Putamen (tissue), 1 donor: ENCODE data around the gene PFKM.

Experiments used
- DNase-seq: peaks from one replicate; pipeline ENCODE4 v3.0.0-alpha.2; 2016; ENCODE audit warnings: low spot score

Gene PFKM

DNA sequence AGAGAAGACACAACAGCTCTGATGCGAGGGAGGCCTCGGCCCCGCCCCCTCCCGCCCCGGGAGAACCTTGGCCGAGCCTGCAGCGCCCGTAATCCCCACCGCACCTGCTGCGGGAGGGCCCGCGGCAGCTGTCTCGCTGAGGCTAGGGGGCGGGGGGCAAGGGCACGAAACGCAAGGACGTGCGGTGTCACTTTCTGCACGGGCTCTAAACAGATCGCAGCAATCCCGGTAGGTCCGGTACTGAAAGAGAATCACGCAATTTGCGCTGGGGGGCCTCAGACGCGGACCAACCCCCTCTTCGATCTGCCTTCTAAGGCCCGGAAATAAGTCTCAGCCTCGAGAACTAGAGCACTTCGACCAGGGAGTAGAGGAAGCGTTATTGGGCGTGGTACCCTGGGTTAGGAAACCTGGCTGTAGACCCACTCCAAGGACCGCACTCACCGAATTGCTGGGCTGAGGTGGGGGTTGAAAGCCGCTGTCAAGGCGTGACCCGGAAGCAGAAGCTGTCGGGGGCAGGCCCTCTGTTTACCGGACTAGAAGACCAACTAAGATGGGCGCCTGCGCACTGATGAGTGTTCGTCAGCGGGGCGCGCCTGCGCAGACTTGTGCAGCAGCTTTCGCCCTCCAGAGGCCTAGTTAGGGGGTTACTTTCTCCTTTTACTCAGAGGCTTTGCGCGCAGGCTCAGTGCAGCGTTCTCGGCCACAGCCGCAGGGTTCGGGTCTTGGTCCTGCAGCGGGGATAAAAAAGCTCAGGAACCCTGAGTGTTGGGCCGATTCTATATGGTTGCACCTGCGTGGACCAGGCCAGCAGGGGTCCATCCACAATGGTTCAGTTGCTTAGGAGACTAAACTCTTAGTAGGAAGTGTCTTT, 38.1 kb downstream of the PFKM start, which contains the start of gene ASB8:
ASB8 (minus strand) TSS at position 498 of the 871 bp plus-strand sequence. CDS start 4,019 bp downstream, outside the sequence.
- peak; percentile 98 for DNase-seq

DNA sequence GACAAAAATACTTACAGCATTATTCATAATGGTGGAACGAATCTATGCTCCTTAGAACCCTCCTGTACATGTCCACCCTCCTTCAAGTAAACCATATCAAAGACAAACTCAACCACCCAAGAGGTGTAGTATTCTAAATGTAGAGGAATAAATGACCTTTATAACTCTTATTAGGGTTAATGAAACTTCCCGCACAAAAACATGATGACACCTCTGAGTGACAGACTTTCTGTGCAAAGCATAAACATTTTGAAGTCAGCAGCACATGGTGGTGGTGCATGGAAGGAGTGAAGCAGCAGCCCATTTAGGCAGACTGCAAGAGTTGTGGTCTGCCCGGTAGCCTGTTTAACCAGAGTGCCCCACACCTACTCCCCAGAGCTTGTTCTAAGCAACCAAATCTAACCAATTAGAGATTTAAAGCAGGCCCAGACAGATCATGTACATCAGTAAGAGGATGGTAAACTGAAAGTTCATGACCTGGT, 38.8 kb downstream of the PFKM start:
- DNase-seq, result no peak

- DNase-seq, result no peak
Measured at GRCh38 chr12:48160046-48160445, 40.9 kb downstream of the PFKM start.

GRCh38 chr12:48160807-48161206, 41.6 kb downstream of the PFKM start:
- no peak for DNase-seq

GRCh38 chr12:48163150-48163747, 44.1 kb downstream of the PFKM start:
- DNase-seq, result no peak

- DNase-seq, result no peak
Measured at GRCh38 chr12:48164451-48164850, 45.3 kb downstream of the PFKM start.

DNA sequence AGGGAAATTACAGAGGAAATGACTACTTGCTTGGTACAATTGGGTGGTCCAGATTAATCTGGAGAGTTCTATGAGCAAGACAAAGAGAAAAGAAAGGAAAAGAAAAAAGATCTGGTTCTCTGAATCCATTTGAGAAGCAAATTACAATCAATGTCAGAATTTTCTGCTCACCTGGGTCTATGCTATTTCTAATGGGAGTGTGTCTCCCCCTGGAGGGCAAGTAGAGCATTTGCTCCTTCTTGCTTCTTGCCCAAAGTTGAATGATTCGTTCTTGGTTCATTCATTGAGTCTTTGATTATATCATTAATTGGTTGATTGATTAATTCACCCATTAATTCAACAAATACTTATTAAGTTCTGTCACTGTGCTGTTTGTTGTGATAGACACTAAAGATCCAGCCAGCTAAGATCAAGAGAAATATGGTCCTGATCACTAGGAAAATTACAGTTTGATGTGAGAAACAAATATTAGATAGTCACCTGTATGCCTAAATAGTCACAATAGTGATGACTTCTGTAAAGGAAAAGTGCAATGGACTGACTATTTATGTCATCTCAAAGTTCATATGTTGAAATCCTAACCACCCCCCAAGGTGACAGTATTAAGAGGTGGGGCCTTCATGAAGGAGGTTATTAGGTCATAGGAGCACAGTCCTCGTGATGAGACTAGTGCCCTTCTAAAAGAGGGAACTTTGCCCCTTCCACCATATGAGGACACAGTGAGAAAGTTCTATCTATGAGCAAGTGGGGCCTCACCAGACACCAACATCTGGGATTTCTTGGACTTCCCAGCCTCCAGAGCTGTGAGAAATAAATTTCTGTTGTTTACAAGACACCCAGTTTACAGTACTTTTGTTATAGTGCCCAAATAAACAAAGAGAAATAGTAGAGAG, 46.2 kb downstream of the PFKM start:
- DNase-seq, result peak; percentile 49

DNA sequence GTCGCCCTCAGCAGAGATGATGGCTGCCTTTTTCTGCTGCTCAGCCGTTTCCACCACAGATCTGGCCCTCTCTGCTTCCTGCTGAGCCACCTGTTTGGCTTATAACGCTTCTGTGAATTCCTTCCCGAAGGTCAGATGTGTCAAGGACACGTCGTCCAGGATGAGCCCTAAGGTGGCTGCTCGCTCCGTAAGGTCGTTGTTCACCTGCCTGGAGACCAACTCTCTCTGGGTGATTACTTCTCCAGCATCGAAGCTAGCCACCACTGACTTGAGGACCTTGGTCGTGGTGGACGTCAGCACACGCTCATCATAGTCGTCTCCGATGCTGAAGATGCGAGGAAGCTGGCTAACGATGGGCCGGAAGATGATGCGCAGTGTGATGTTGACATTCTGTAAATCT, 49.8 kb downstream of the PFKM start:
- no peak for DNase-seq

DNA sequence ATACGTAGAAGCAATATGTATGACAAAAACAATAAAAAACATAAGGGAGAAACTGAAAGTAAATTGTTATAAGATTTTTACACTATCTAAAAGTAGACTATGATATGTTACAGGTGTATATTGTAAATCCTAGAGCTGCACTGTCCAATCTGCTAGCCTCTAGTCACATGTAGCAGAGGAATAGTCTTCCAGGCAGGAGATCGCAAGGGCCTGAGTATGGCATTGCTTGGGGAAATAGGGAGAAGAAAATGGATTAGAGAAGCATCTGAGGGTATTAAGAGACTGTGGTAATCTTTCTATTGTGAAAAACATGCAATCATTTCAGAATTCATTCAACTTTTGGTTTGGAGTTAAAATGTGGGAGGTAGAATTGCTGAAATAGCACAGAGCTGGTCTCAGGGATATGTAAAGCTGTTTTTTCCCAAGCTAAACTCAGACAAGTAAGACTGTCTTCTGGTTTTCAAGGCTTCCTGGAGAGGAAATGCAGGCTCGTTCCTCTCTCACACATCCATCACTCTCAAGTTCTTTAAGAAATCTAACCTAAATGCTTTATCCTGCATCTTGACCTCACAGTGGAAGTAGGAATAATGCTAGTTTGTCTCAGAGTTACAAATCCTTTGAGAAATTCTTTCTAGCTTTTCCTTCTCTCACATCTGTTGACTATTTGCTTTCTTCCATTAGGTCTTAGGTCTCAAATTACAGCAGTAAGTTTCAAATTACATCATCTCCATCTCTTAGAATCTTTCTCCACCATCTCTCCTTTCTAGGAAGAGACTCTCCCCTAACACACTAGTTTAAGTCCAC, 56.7 kb downstream of the PFKM start:
- DNase-seq, result no peak

- DNase-seq, result no peak
Measured at GRCh38 chr12:48176417-48176751, 57.2 kb downstream of the PFKM start.

DNA sequence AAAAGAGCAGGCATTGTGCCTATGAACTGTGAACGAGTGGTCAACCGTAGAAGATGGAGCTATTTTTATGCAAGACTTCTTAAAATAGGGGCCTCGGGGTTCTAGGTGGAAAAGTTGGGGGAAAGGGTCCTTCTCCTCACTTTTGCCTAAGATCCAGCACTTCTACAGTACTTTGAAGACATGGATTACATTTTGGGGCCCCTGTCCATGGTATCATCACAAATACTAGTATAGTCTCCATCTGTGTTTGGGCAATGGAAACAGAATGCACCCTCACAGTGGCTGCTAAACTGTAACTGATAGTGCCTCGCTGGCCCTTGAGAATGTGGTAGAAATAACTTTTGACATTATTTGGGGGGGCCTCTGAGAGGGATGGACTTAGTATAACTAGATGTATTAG, 58.8 kb downstream of the PFKM start:
- DNase-seq, result no peak

- DNase-seq, result no peak
Measured at GRCh38 chr12:48179466-48179865, 60.3 kb downstream of the PFKM start.

DNA sequence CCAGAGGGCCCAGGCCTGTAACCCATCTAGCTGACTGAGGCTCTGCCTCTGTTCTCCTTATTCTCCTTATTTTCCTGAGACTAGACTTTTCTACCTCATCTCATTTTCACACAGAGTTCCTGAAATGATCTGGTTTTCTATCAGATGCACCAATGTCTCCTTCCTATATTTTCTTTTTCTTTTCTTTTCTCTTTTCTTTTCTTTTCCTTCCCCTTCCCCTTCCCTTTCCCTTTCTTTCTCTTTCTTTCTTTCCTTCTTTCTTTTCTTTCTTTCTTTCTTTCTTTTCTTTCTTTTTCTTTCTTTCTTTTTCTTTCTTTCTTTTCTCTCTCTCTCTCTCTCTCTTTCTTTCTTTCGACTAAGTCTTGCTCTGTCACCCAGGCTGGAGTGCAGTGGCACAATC, 61.3 kb downstream of the PFKM start:
- no peak for DNase-seq

- no peak for DNase-seq
Measured at GRCh38 chr12:48180857-48181495, 61.8 kb downstream of the PFKM start.

DNA sequence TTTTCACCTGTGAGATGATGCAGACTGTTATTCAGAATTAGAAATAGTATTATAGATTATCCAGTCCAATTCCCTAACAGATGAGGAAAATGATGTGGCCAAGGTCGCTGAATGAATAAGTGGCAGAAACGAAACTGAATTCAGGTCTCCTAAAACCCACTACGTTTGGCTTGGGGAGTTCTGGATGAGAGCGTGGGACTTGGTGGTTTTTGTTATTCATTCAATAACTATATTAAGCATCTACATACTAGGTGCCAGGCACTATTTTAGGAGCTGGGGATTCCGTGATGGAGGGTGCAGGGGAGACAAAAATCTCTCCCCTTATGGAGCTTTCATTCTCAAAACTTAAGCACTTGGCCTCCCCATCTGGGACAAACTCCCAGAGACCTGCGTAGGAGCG, 63.5 kb downstream of the PFKM start:
- no peak for DNase-seq

DNA sequence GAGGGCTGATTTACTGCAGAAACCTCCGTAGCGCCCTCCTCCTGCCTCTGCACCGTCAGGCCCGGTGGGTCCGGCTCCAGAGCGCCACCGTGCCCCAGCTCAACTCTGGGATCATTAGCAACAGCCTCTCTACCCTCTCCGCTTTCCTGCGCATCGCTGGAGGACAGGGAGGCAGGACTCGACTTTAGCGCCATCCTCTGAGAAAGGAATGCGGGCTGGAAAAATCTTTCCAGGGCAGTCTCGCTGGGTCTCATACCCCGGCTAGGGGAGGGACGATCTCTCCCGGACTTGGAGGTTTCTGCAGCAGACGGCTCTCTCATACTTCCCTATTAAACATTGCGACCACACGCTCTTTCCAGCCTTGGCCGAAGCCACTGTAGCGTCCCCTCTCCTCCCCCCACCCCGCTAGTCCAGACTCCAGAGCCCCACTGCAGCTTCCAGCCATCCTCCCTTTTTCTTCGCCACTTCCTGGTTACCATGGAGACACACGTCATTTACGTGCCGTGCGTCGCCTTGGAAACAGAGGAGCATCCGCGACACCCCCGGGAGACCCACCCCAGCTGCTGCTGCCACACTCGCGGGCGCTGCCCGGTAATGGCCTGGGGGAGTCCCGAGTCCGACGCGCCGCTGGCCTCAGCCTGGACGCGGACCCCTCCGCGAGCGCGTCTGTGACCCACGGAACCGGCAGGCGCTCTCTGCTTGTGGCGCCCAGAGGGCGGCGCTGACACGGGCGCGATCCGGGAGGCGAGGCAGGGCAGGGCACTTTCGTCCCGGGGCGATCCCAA, 64.1 kb downstream of the PFKM start, which contains the start of gene CCDC184:
CCDC184 (plus strand) TSS at position 554 of the 785 bp plus-strand sequence. CDS start 479 bp downstream, outside the sequence.
- DNase-seq, result peak; percentile 88

- no peak for DNase-seq
Measured at GRCh38 chr12:48183876-48184548, 64.8 kb downstream of the PFKM start.

DNA sequence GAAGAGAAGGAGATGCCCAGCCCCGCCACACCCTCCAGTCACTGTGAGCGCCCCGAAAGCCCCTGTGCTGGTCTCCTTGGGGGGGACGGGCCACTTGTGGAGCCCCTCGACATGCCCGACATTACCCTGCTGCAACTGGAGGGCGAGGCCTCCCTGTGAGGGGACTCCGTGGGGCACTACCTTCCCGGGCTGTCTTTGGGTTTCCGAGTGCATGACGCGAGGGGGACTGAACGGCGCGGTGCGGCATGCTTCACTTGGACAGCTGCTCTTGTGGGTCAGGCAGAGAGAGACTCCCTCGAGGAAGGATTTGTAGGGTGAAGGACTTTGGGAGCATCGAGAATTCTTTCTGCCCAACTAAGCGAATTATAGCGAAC, 65.4 kb downstream of the PFKM start:
- no peak for DNase-seq

DNA sequence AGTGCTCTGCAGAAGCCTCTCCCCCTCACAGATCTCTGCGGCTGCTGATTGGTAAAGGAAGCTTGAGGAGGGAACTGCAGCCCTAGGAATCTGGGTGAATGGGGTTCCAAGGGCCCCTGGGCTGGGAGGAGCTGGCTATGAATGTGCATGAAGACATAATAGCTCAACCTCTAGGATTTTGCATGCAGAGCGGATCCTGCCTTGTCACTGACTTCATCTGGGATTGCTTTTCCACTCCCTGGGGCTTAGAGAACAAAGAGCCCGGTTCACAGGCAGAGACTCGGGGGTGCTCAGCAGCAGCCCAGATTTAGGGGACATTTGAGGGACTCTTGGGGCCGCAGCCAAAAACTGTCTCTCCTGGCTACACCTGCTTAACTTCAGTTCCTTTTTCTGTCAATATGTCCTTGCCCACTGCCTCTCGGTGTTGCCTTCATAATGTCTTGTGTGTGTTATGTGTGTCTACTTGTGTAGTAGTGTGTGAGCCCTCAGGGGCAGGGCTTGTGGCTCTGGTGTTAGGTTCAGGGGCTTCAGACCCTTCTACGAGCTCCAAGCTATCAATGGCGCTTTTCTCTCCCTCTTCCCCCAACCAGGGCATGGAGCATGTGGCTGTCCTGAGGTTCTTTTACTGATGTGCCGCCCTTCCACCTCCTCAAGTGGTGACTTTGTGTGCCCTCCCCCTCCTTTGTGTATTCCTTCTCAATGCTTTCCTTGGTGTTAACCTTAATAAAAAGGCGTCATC, 66.2 kb downstream of the PFKM start:
- peak; percentile 66 for DNase-seq
